PC-3 (cell line): ENCODE data around the gene RERE.

Experiments
- CTCF ChIP-seq: fragments of 300-600 bp; sonication (generic); conservative IDR thresholded peaks from 2 replicates; pipeline ENCODE4 v1.5.1; 2017; ENCODE audit warnings: antibody characterized with exemption, low read depth, mild to moderate bottlenecking, low read length
- EZH2 ChIP-seq: fragments of 300-600 bp; sonication (generic); IDR thresholded peaks from one replicate; pipeline ENCODE4 v1.6.1; 2017; ENCODE audit warnings: antibody characterized with exemption, mild to moderate bottlenecking, low read length; ENCODE audit not compliant: unreplicated experiment
- EZH2phosphoT487 ChIP-seq: fragments of 300-600 bp; sonication (generic); IDR thresholded peaks from 2 replicates; pipeline ENCODE4 v1.6.1; 2018; ENCODE audit warnings: mild to moderate bottlenecking, antibody characterized with exemption, low read length, borderline replicate concordance

DNA sequence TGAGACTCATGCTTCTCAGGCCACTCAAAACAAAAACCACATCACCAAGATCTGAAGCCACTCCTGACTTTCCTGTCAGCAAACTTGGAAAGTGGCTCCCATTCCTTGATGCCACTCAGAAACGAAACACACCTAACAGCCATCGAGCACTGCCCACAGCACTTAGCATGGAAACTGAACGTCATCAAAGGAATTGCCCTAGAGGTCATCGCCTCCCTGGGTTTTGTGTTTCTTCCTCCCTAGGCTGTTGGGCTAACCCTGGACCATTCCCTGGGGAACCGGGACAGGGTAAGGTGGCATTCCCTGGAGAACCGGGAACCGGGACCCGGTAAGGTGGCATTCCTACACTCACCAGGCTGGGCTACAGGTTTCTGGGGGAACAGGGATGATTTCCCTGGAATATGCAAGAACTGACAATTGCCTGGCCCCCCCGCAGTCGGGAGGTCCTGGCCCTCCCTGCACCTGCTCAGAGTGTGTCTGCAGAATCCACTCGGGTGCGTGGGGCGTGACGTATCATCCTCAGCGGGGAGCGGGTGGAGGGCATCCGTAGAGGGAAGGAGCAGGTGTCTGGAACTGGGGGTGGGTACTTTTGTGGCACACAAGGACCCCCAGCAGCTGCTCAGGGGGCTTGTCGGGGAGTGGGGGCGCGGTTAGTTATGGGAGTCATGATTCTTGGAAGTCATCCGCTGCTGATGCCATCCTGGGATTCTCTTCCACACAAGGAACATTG lies 469.2 kb downstream of the RERE start:
- no peak for TF ChIP-seq CTCF
- no peak for TF ChIP-seq EZH2
- no peak for TF ChIP-seq EZH2phosphoT487
